ENCODE data around the gene NUB1.

- TF ChIP-seq HDGF (IDR thresholded peaks at IDR 0.05; ENCODE audit: borderline replicate concordance) (no peak), SUZ12 (IDR thresholded peaks at IDR 0.05) (no peak), NFRKB (IDR thresholded peaks at IDR 0.05) (no peak), BHLHE40 (IDR thresholded peaks at IDR 0.05; ENCODE audit: borderline replicate concordance) (no peak), CTBP1 (IDR thresholded peaks at IDR 0.05; ENCODE audit: borderline replicate concordance) (no peak), ZNF384 (IDR thresholded peaks at IDR 0.05) (no peak), FOXM1 (IDR thresholded peaks at IDR 0.05; ENCODE audit: borderline replicate concordance) (no peak), FOXA1 (IDR thresholded peaks at IDR 0.05) (no peak), TARDBP (IDR thresholded peaks at IDR 0.05) (no peak), FOXK2 (IDR thresholded peaks at IDR 0.05) (no peak), LEF1 (IDR thresholded peaks at IDR 0.05; ENCODE audit: borderline replicate concordance) (no peak), SP1 (IDR thresholded peaks at IDR 0.05) (no peak)
These were observed 20.3 kb upstream of the NUB1 start for GRCh38 chr7:151321341-151321740.

Measured in HEK293T (cell line).